ENCODE measurements around the gene TSPYL4. TPM values are rescaled to one million over a fixed set of nuclear protein-coding genes. Genes with fewer than 3 reads are reported as not detected.

The TSPYL4 gene
- total and polyA plus RNA-seq, 2 donors (not counting 1 experiment from before 2014, with no cell fraction given) = 20.6 to 21.4 TPM

DNA sequence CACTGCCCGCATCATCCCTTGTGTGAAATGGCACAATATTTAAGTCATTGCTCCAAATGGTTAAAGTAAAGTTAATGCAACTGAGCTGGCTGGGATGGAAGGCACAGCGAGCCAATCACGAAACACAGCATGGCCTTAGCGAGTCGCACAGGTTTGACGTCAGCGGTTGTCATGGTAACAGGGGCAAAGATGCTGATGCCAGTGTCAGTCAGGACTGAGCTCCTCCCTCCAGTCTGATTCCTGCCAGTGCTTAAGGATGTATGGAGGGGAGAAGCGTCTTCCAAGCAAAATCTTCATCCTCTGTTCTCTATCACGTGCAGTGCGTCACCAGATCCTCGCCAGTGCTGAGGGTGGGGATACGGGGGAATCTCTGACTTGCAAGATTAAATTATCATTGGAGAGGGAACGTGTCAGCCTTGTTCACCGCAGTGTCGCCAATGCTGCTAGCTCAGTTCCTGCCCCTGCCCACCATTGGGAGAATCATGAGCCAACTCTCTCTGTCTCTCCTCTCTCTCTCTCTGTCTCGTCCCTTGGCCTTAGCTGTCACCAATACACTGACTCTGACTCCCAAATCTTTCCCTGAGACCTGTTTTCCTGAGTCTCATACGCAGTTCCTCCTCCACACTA is 24.5 kb downstream of the TSPYL4 start:
- ChIA-PET CTCF (no interaction called here), POLR2A (no interaction called here)
- Mint-ChIP-seq H3K4me1 (no peaks in the 10 kb centered on the region), H3K27ac (no peak overlapping the region), H3K27me3 (no peaks in the 10 kb centered on the region), H3K4me3 (no peak overlapping the region), H3K9me3 (ENCODE audit: insufficient read depth) (no peaks in the 10 kb centered on the region)
- intact Hi-C loops (cut with micrococcal nuclease) = no loop called here
- no peak for TF ChIP-seq CTCF (IDR thresholded peaks at IDR 0.05)
- TF ChIP-seq EZH2 (IDR thresholded peaks at IDR 0.05; ENCODE audit: borderline replicate concordance, insufficient read depth, low read depth, low read length, poor library complexity, severe bottlenecking) = no peak
- H4K20me1 ChIP-seq (ENCODE audit: control insufficient read depth, insufficient read depth, low read length, poor library complexity, severe bottlenecking) = no peaks in the 10 kb centered on the region
- H3K79me2 ChIP-seq (ENCODE audit: control insufficient read depth, insufficient read depth, low read length) = no peaks in the 10 kb centered on the region
- 98% methylated on average over 13 of the region's 17 CpGs for WGBS (ENCODE audit: insufficient coverage)
- H3K36me3 ChIP-seq (replicated peaks in 1 of 2; ENCODE audit: control extremely low read depth in 1 of 2, control insufficient read depth in 1 of 2, extremely low read depth in 1 of 2, insufficient read depth in 2 of 2, low read length in 1 of 2) = peaks cover 0 to 20% of the 10 kb centered on the region in 2 experiments
- peak; percentile 18 for DNase-seq
- H3K4me2 ChIP-seq (replicated peaks; ENCODE audit: low read depth, low read length, poor library complexity, severe bottlenecking) = no peak overlapping the region
- no peak overlapping the region for H3K27ac ChIP-seq (ENCODE audit: low read length in 2 of 2)
- no peak overlapping the region for H3K4me3 ChIP-seq (ENCODE audit: control extremely low read depth in 1 of 5, extremely low read depth in 1 of 5, insufficient read depth in 1 of 5, low read depth in 2 of 5, low read length in 4 of 5)
- H3K27me3 ChIP-seq (replicated peaks in 1 of 4; ENCODE audit: control extremely low read depth in 1 of 4, control insufficient read depth in 3 of 4, insufficient read depth in 4 of 4, low read length in 3 of 4) = no peaks in the 10 kb centered on the region
- H3K9me3 ChIP-seq (ENCODE audit: control extremely low read depth in 1 of 3, control insufficient read depth in 2 of 3, insufficient read depth in 1 of 3, low read length in 2 of 3) = no peaks in the 10 kb centered on the region
- H3K9ac ChIP-seq (ENCODE audit: low read length) = no peak overlapping the region
- H2AFZ ChIP-seq (ENCODE audit: insufficient read depth, low read depth, low read length, poor library complexity, severe bottlenecking) = no peak overlapping the region
- no peaks in the 10 kb centered on the region for H3K4me1 ChIP-seq (ENCODE audit: control insufficient read depth in 2 of 2, insufficient read depth in 2 of 2, low read length in 2 of 2)
- no peak for ATAC-seq (ENCODE audit: low read depth)

- no peak for DNase-seq
- Histone ChIP-seq H3K4me2 (replicated peaks; ENCODE audit: low read depth, low read length, poor library complexity, severe bottlenecking) (no peak overlapping the region), H3K36me3 (replicated peaks in 1 of 2; ENCODE audit: control extremely low read depth in 1 of 2, control insufficient read depth in 1 of 2, extremely low read depth in 1 of 2, insufficient read depth in 2 of 2, low read length in 1 of 2) (peaks cover 3 to 26% of the 10 kb centered on the region in 2 experiments), H3K4me3 (ENCODE audit: control extremely low read depth in 1 of 5, extremely low read depth in 1 of 5, insufficient read depth in 1 of 5, low read depth in 2 of 5, low read length in 4 of 5) (no peak overlapping the region), H3K9ac (ENCODE audit: low read length) (no peak overlapping the region), H2AFZ (ENCODE audit: insufficient read depth, low read depth, low read length, poor library complexity, severe bottlenecking) (no peak overlapping the region), H3K27me3 (replicated peaks in 1 of 4; ENCODE audit: control extremely low read depth in 1 of 4, control insufficient read depth in 3 of 4, insufficient read depth in 4 of 4, low read length in 3 of 4) (no peaks in the 10 kb centered on the region), H3K27ac (ENCODE audit: low read length in 2 of 2) (no peak overlapping the region), H3K4me1 (ENCODE audit: control insufficient read depth in 2 of 2, insufficient read depth in 2 of 2, low read length in 2 of 2) (no peaks in the 10 kb centered on the region), H3K79me2 (ENCODE audit: control insufficient read depth, insufficient read depth, low read length) (peaks cover 3% of the 10 kb centered on the region), H3K9me3 (ENCODE audit: control extremely low read depth in 1 of 3, control insufficient read depth in 2 of 3, insufficient read depth in 1 of 3, low read length in 2 of 3) (no peaks in the 10 kb centered on the region), H4K20me1 (ENCODE audit: control insufficient read depth, insufficient read depth, low read length, poor library complexity, severe bottlenecking) (no peaks in the 10 kb centered on the region)
- ChIA-PET CTCF (no interaction called here), POLR2A (no interaction called here)
- Mint-ChIP-seq H3K27ac (no peak overlapping the region), H3K4me3 (no peak overlapping the region), H3K9me3 (ENCODE audit: insufficient read depth) (no peaks in the 10 kb centered on the region), H3K4me1 (no peaks in the 10 kb centered on the region), H3K27me3 (no peaks in the 10 kb centered on the region)
- no peak for ATAC-seq (ENCODE audit: low read depth)
- intact Hi-C loops (cut with micrococcal nuclease) = no loop called here
- WGBS (ENCODE audit: insufficient coverage) = no CpG with 5 or more reads among the region's 3 CpGs
- TF ChIP-seq EZH2 (IDR thresholded peaks at IDR 0.05; ENCODE audit: borderline replicate concordance, insufficient read depth, low read depth, low read length, poor library complexity, severe bottlenecking) = no peak
- TF ChIP-seq CTCF (IDR thresholded peaks at IDR 0.05) = no peak
Measured at GRCh38 chr6:116223355-116223754, 30.5 kb downstream of the TSPYL4 start.
